Gastrocnemius medialis (tissue), 4 donors: ENCODE measurements around the gene DLX4.

ENCODE experiments used
- POLR2A ChIP-seq, 2 donors: fragments of 450-650 bp; IDR thresholded peaks; one replicate each; pipeline ENCODE4 v1.6.1; 2017; ENCODE audit warnings: antibody characterized with exemption in 2 of 2, mild to moderate bottlenecking in 2 of 2, moderate library complexity in 2 of 2
- TF ChIP-seq, protein P1 (sequence below), 5 experiments: fragments of 450-650 bp in 3 of 5; fragments of 200-600 bp in 2 of 5; sonication (generic) in 2 of 5; IDR thresholded peaks in 4 of 5; conservative IDR thresholded peaks in 1 of 5; 1 replicate in 4 of 5; 2 replicates in 1 of 5; pipeline ENCODE4 v1.5.1; 2016 to 2019; ENCODE audit warnings: antibody characterized with exemption in 5 of 5, mild to moderate bottlenecking in 3 of 5, moderate library complexity in 3 of 5

DNA sequence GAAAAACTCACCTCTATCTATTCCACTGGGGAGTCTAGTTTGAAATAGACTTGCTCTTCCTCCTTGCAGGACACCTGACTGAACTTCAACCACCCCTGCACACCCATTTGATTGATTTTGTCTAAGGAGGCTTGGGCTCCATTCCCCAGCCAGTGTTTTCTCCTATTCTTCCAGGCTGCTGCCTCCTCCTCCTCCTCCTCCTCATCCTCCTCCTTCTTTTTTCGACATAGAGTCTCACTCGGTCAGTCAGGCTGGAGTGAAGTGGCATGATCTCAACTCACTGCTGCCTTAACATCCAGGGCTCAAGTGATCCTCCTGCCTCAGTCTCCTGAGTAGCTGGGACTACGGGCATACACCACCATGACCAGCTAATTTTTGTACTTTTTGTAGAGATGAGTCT is 1.8 kb upstream of the DLX4 start:
- TF ChIP-seq, protein P1, sequence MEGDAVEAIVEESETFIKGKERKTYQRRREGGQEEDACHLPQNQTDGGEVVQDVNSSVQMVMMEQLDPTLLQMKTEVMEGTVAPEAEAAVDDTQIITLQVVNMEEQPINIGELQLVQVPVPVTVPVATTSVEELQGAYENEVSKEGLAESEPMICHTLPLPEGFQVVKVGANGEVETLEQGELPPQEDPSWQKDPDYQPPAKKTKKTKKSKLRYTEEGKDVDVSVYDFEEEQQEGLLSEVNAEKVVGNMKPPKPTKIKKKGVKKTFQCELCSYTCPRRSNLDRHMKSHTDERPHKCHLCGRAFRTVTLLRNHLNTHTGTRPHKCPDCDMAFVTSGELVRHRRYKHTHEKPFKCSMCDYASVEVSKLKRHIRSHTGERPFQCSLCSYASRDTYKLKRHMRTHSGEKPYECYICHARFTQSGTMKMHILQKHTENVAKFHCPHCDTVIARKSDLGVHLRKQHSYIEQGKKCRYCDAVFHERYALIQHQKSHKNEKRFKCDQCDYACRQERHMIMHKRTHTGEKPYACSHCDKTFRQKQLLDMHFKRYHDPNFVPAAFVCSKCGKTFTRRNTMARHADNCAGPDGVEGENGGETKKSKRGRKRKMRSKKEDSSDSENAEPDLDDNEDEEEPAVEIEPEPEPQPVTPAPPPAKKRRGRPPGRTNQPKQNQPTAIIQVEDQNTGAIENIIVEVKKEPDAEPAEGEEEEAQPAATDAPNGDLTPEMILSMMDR (IDR thresholded peaks at IDR 0.05 in 4 of 5, conservative IDR thresholded peaks at IDR 0.05 in 1 of 5), result no peak
- no peak for TF ChIP-seq POLR2A (IDR thresholded peaks at IDR 0.05)
